Small intestine (tissue), 7 donors: Measurements from ENCODE around the gene GIGYF1. TPM values are rescaled to one million over a fixed set of nuclear protein-coding genes. Genes with fewer than 3 reads are reported as not detected.

Source experiments
- DNase-seq, 2 donors: peaks; one replicate each; pipeline versions ENCODE4 v3.0.0 to v3.0.0-alpha.2; 2013
- FAIRE-seq: peaks from 2 replicates; lab custom pipeline; 2012; peaks lifted over from hg19 to GRCh38; lab: Jason Lieb, UNC
- H3K27ac ChIP-seq, 3 donors: one replicate each; pipeline ENCODE4 v1.5.1; 2013; ENCODE audit warnings: low read length in 2 of 3, mild to moderate bottlenecking in 2 of 3, control low read depth in 1 of 3, inconsistent platforms in 1 of 3, low read depth in 1 of 3, moderate library complexity in 1 of 3
- H3K27me3 ChIP-seq, 3 donors: one replicate each; pipeline ENCODE4 v1.6.1; 2013; ENCODE audit warnings: low read length in 3 of 3, inconsistent platforms in 1 of 3; ENCODE audit not compliant: control insufficient read depth in 3 of 3, insufficient read depth in 3 of 3
- H3K36me3 ChIP-seq, 3 donors: one replicate each; pipeline ENCODE4 v1.6.1; 2013; ENCODE audit warnings: low read length in 3 of 3, inconsistent platforms in 1 of 3, low read depth in 1 of 3, mild to moderate bottlenecking in 1 of 3, moderate library complexity in 1 of 3; ENCODE audit not compliant: control insufficient read depth in 3 of 3, insufficient read depth in 2 of 3
- H3K4me1 ChIP-seq, 3 donors: one replicate each; pipeline ENCODE4 v1.6.1; 2013; ENCODE audit warnings: low read length in 2 of 3, inconsistent platforms in 1 of 3, low read depth in 1 of 3, mild to moderate bottlenecking in 1 of 3, moderate library complexity in 1 of 3; ENCODE audit not compliant: control insufficient read depth in 3 of 3, insufficient read depth in 2 of 3
- H3K4me3 ChIP-seq, 3 donors: one replicate each; pipeline ENCODE4 v1.5.1; 2013; ENCODE audit warnings: low read length in 3 of 3, control low read depth in 1 of 3, inconsistent platforms in 1 of 3, low read depth in 1 of 3, mild to moderate bottlenecking in 1 of 3, moderate library complexity in 1 of 3
- H3K9me3 ChIP-seq, 2 donors: one replicate each; pipeline ENCODE4 v1.6.1; 2013; ENCODE audit warnings: low read depth in 1 of 2, low read length in 1 of 2; ENCODE audit not compliant: control insufficient read depth in 2 of 2, insufficient read depth in 1 of 2
- WGBS, 3 donors: extraction: QIAGEN DNeasy Blood & Tissue Kit; methylation state at CpG; one replicate each; pipeline ENCODE4 v1.1.7; 2013; 5-methylcytosine and 5-hydroxymethylcytosine counted together
- polyA plus RNA-seq, 4 donors: library from polyadenylated mRNA; stranded (reverse) in 3 of 4; unstranded in 1 of 4; fragments of 200-250 nt in 3 of 4; fragments of 120-200 nt in 1 of 4; gene quantifications; one replicate each; pipeline versions ENCODE4 v1.2.1 to v1.2.3, GENCODE V29; 2013
- donor health status: healthy with polysubstance abuse.
- donor health status: control.
- donor health status: control.
- donor health status: Bipolar disorder and iron deficiency.
- donor health status: healthy.

The GIGYF1 gene
- polyA plus RNA-seq, 4 donors = 15.7 to 49.1 (median 17.9) TPM

- no peak overlapping the region for H3K4me3 ChIP-seq
- H3K36me3 ChIP-seq = no peaks in the 10 kb centered on the region
- no peak for DNase-seq
- H3K27me3 ChIP-seq = peaks cover 0 to 26% (median 0%) of the 10 kb centered on the region in 3 donors
- no peaks in the 10 kb centered on the region for H3K9me3 ChIP-seq
- WGBS, 3 donors = 85 to 96% (median 92%) methylated on average over 4 of the region's 4 CpGs
- H3K27ac ChIP-seq = no peak overlapping the region
- peaks cover 0 to 6% (median 0%) of the 10 kb centered on the region in 3 donors for H3K4me1 ChIP-seq
- FAIRE-seq = no peak
Measured at GRCh38 chr7:100630066-100630465, 64.0 kb downstream of the GIGYF1 start.

Other genes starting within 250 kb of the GIGYF1 start
- 1 to 10 TPM in 1 of 4 donors, under 1 TPM in 2, not detected in 1; 0.43 to 1.2 (median 0.89) TPM for gene SPACDR, start 230.0 kb downstream of the GIGYF1 start, polyA plus RNA-seq
- 10 to 100 TPM; 31.7 to 57.9 (median 49.6) TPM for gene TSC22D4, start 215.0 kb downstream of the GIGYF1 start, polyA plus RNA-seq
- gene NYAP1, start 210.3 kb downstream of the GIGYF1 start, polyA plus RNA-seq = 1 to 10 TPM in 2 of 4 donors, not detected in 2; 1.1 to 2.3 TPM
- gene AGFG2, start 155.0 kb downstream of the GIGYF1 start, polyA plus RNA-seq = 10 to 100 TPM in 3 of 4 donors, 1 to 10 TPM in 1; 9.5 to 23.9 (median 16.4) TPM
- 10 to 100 TPM in 2 of 4 donors, 1 to 10 TPM in 2; 2.0 to 28.2 (median 12.9) TPM for gene SAP25, start 120.3 kb downstream of the GIGYF1 start, polyA plus RNA-seq
- 100 to 1,000 TPM in 1 of 4 donors, 10 to 100 TPM in 3; 33.4 to 111 (median 55.1) TPM for gene LRCH4, start 108.1 kb downstream of the GIGYF1 start, polyA plus RNA-seq
- gene FBXO24, start 107.9 kb downstream of the GIGYF1 start, polyA plus RNA-seq = 1 to 10 TPM in 1 of 4 donors, under 1 TPM in 1, not detected in 2; 0.55 to 1.1 TPM
- 10 to 100 TPM in 2 of 4 donors, 1 to 10 TPM in 2; 1.9 to 28.5 (median 9.7) TPM for gene PCOLCE, start 91.9 kb downstream of the GIGYF1 start, polyA plus RNA-seq
- 10 to 100 TPM in 3 of 4 donors, 1 to 10 TPM in 1; 8.4 to 14.9 (median 10.6) TPM for gene MOSPD3, start 81.7 kb downstream of the GIGYF1 start, polyA plus RNA-seq
- gene TFR2, start 52.7 kb downstream of the GIGYF1 start, polyA plus RNA-seq = 1 to 10 TPM in 2 of 4 donors, not detected in 2; 1.2 to 1.3 TPM
- gene ACTL6B, start 37.8 kb downstream of the GIGYF1 start, polyA plus RNA-seq = under 1 TPM in 2 of 4 donors, not detected in 2; 0.52 to 1.00 TPM
- gene GNB2, start 20.5 kb downstream of the GIGYF1 start, polyA plus RNA-seq = 100 to 1,000 TPM; 179 to 214 (median 186) TPM
- gene POP7, start 11.9 kb upstream of the GIGYF1 start, polyA plus RNA-seq = 10 to 100 TPM; 31.9 to 44.8 (median 40.9) TPM
- under 1 TPM in 2 of 4 donors, not detected in 2; 0.04 to 0.15 TPM for gene EPO, start 26.2 kb upstream of the GIGYF1 start, polyA plus RNA-seq
- gene ZAN, start 39.3 kb upstream of the GIGYF1 start, polyA plus RNA-seq = under 1 TPM in 1 of 4 donors, not detected in 3; 0.03 TPM
- gene EPHB4, start 133.3 kb upstream of the GIGYF1 start, polyA plus RNA-seq = 10 to 100 TPM in 2 of 4 donors, 1 to 10 TPM in 2; 1.3 to 53.9 (median 20.0) TPM
- gene SLC12A9, start 158.5 kb upstream of the GIGYF1 start, polyA plus RNA-seq = 10 to 100 TPM; 10.5 to 28.8 (median 19.5) TPM
- gene TRIP6, start 173.1 kb upstream of the GIGYF1 start, polyA plus RNA-seq = 10 to 100 TPM in 3 of 4 donors, 1 to 10 TPM in 1; 3.4 to 35.7 (median 16.7) TPM
- 100 to 1,000 TPM in 1 of 4 donors, 10 to 100 TPM in 3; 77.1 to 113 (median 90.0) TPM for gene SRRT, start 180.9 kb upstream of the GIGYF1 start, polyA plus RNA-seq
- 1 to 10 TPM; 2.2 to 5.3 (median 4.2) TPM for gene UFSP1, start 195.5 kb upstream of the GIGYF1 start, polyA plus RNA-seq
- gene ACHE, start 201.6 kb upstream of the GIGYF1 start, polyA plus RNA-seq = 10 to 100 TPM in 2 of 4 donors, 1 to 10 TPM in 2; 3.5 to 11.2 (median 7.7) TPM